OCI-LY1 (cell line): ENCODE results near the gene PATL1.

ENCODE experiments used
- CTCF ChIP-seq: fragments of 200-600 bp; sonication (generic), shearing (Covaris generic); IDR thresholded peaks from 2 replicates; pipeline ENCODE4 v1.5.1; 2017; ENCODE audit warnings: mild to moderate bottlenecking, antibody characterized with exemption, low read length, moderate library complexity, mixed read lengths
- EZH2 ChIP-seq: fragments of 200-600 bp; sonication (generic), shearing (Covaris generic); IDR thresholded peaks from 2 replicates; pipeline ENCODE4 v1.8.0; 2017; ENCODE audit warnings: borderline replicate concordance, mixed run types, mild to moderate bottlenecking, antibody characterized with exemption, low read length, moderate library complexity, mixed read lengths

GRCh38 chr11:59676205-59676604 lies 7.4 kb upstream of the PATL1 start:
- TF ChIP-seq CTCF (no peak), EZH2 (no peak)
